NK-92 treated with Interleukin-12 subunit alpha and Interleukin-12 subunit beta, amount 100 ng/mL, for 24 hours (cell line): ENCODE results near the gene POLL.

Experiments
- DNase-seq: peaks from one replicate; lab custom pipeline; 2025; lab: John Stamatoyannopoulos, UW

POLL gene

DNA sequence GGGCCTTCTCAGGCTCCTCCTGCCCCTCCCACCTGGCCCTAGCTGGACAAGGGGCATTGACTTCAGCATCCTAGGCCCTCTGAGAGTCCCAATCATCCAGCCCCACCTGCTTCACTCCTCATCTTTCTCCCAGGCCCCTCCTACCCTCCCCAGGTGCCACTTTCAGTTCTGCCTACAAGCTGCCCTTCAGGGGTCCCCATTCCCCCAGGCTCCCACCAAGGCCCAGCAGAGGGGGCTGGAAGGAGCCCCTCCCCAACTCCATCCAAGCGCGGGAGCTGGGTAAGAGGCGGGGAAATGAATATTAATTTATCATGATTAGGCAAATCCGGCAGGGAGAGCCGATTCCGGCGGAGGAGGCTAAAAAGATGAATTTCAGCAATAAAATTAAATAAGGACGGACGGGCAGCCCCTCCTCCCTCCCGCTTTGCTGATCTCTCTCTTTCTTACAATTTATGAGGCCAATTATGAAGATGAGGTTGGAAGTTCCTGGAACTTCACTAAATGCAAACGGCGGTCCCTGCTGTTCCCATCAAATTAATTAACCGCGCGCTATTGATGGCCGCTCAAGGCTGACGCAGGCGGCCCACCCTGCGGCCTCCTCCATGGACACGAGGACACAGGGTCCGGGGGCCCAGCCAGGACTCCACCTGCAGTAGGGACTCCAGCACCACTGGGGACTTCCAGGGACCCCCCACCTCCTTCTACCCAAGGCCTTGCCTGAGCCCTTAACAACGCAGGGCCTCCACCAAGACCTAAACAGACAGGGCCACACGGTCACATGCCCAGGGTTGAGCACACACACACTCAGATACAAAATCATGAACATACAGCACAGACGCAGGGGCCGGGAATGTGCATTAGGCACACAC lies 13.9 kb downstream of the POLL start:
- DNase-seq: no peak

- no peak for DNase-seq
Measured at GRCh38 chr10:101572785-101573184, 15.3 kb downstream of the POLL start.

DNA sequence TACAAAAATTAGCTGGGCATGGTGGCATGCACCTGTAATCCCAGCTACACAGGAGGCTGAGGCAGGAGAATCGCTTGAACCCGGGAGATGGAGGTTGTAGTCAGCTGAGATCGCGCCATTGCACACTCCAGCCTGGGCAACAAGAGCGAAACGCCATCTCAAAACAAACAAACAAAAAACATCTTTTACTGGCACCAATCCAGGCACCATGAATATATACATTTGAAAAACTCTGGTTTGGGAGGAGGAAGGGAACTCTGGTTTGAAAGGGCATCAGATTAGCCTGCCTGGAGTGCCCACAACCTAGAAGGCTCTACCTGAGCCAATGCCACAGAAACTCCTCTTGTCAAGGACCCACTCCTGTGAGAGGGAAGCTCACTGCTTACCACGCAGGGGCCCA lies 15.9 kb downstream of the POLL start:
- DNase-seq: no peak

DNA sequence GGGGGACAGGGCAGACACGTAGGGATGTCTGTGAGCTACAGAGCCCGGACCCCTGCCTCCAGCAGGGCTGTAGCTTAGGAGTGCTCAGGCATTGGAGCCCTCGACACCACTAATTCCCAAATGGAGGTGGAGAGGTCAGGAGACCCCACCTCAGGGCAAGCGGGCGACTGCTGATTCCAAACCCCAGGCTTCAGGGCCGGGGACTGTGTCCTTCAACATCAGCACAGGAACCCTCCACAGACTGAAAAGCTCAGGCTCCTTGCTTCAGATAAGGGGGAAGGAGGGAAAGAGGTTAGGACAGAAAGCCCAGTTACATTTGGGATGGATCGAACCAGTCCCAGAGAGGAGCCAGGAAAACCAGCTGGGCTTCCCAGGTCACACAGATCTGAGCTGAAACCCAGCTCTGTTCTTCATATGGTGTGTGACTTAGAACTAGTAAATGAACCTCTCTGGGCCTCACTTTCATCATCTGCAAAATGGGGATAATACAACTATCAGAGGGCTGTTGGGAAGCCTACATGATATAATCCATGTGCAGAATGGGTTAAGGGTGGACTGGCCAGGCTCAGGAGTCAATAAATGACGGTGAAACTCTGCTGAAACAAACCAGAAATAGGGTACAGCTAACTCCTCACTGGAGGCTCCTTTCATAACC lies 16.7 kb downstream of the POLL start:
- no peak for DNase-seq

DNA sequence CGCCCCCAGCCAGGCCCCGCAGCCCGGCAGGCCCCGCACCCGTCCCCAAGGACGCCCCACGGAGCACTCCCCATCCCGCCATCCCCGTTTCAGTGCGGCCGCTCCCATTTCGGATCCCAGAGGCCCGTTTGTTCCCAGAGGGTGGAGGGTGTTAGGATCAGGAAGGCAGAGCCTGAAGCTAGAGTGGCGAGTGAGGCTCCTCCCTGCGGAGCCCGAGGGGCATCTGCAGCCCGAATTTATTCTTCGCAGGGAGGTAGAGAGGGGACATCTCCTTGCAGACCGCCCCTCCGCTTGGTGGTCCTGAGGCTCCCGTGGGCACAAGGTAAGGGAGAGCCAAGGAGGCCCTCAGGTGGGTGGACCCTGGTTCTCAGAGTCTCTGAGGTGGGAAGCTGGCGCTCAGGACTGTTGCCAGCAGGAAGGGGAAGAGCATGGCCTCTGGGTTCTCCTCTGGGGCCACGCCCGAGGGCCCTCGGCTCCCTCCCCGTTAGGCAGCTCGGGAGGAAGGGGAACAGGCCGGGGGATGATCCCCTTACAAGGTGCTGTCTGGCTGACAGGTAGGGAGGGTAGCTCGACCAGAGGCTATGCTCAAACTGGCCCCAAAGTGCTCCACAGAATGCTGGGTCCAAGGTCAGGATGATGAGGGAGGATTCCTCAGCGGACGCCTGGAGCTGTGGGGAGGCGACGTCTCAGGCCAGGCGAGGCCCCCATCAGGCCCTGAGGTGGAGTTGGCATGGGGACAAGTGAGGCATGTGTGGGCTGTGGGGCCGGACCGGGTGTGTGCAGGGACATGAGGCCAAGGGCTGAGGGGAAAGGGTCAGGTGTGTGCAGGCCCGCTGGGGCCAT lies 17.4 kb downstream of the POLL start:
- no peak for DNase-seq

GRCh38 chr10:101569622-101570427 lies 18.2 kb downstream of the POLL start:
- DNase-seq: peak; percentile 44

DNA sequence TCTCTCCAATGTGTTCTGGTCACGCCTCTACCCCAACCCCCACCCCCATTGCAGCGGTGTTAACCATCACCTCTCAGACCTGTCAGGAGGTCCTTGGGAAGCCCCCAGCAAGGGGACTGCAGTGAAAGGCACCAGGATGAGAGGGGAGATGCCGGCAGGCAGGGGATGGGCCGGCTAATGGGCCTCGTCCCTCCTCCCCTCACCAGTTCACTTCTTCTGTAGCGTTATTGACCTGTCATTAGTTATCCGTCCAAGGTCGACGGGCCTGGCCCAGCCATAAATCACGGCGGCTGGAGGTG lies 18.8 kb downstream of the POLL start:
- no peak for DNase-seq

DNA sequence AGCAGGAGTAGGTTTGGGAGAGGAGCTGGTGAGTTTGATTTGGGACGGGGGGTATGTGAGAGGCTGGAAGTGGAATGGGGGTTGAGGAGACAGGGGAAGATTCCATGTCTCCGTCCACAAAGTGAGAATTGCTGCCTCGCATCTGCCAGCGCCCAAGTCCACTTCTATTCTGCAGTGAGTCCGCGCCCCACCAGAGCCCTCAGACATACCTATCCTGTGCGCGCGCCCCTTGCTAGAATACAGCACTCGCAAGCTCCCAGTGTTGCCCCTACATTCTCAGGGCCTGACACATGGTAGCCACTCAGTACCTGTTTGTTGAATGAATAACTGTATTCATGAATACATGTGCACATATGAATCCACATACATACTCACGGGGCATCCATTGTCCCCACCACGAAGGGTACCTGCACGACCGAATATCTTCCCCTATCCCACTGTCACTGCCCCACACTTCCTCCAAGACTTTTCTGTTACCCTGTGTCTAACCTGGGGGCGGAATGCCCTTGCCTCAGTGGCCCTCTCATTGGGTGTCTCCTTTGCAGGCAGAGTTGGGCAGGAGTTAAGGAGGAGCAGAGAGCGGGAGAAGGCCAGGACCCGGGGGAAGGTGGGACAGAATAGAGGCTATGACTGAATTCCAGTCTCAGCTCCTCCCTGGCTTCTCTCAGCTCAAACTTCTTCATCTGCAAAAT lies 19.9 kb downstream of the POLL start:
- no peak for DNase-seq

DNA sequence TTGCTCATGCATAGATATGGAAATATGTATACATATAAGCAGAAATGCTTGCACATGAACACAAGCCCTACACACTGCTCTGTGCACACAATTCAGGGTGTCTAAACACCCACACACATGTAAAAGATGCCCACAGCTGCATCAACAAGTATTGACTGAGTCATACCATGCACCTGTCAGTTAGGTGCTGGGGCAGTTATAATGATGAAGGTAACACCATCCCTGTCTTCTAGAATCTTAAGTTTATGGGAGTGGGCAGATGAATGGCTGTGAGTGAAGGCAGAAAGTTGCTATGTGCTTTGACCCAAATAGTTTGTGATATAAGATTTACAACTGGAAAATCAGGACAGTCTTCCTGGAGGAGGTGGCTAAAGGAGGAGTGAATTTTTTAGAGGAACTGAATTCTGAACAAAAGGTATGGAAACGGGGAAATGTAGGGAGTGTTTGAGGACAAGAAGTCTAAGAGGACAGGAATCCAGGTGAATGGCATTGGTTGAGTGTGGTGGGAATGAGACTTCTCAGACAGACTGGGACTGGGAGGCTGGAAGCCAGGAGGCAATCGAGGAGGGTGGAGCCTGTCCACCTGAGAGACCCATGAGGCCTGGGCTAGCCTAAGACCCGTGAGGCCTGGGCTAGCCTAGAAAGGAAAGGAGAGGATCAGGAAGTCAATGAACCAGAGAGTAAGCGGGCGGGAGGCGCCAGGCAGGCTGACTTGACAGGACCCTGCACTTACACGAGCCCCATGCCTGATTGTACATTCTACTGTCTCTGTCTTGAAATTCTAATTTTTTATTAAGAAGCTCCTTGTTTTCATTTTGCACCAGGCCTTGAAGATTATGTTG lies 20.7 kb downstream of the POLL start:
- no peak for DNase-seq

DNA sequence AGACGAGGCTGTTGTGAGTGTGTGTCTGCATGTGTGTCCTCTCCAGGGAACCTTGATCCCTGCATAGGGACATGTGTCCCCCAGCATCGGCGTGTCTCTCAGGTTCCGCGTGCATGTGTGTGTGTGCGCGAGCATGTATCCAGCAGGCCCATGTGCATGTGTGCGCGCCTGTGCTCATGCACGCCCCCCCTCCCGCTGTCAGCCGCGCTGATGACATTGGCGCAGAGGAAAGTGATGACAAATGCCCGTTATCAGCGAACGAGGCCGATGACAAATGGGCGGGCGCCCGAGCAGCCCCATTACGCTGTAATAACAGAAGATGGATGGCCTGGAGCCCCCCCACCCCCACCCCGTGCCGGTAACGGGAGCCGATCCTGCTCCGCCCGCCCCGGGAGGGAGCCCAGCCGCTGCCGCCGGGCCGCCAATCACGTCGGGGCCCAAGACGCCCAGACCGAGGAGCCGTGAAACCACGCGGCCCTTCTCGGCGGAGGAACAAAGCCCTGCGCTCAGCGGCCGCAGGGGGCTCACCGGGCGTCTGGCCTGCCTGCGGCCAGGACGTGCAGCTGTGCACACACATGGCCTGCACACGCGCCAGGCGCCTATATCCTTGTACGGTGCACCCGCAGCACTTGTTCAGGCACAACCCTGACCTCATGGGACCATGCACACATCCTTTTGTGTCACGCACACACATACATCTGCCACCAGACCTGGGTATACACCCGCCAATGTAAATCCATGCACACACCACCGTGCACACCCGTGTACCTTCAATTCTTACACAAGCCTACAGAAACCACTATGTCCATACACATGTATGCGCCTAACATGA lies 21.5 kb downstream of the POLL start:
- DNase-seq: no peak

DNA sequence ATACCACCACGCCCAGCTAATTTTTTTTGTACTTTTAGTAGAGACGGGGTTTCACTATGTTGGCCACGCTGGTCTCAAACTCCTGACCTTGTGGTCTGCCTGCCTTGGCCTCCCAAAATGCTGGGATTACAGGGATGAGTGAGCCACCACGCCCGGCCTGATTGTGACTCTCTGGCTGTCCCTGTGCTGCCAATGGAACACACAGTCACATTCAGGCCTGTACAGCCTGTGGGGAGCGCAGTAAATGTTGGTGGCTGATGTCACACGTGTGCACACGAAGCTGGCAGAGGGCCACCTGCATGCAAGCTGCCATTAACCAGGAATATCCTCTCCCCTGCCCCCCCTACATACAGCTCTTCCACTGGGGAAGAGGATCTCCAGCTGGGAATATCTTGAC lies 22.1 kb downstream of the POLL start:
- no peak for DNase-seq

- no peak for DNase-seq
Measured at GRCh38 chr10:101565370-101565900, 22.6 kb downstream of the POLL start.

GRCh38 chr10:101564490-101564991 lies 23.5 kb downstream of the POLL start:
- no peak for DNase-seq

DNA sequence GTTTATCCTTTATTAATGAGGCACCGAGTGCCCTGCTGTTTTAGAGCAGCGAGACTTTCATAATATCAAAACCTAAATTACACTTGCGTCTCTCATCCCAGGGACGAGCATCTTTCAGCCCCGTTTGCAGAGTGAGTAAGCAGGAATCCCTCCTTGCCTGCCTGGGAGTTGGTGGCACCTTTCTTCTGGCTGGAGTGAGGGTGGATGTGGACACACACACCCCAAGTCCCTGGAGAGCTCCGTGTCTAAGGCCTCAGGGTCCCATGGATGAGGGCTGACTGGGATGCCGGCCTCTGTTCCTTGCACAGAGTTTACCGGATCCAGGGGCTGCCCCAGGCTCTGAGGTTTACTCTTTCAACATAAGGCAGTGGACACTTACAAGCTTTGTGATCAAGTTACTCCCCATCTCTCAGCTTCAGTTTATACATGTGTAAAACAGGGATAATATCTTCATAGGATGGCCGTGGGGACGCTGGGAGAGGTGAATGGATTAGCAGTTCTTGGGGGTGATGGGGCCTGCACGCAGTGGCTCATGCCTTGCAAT lies 24.5 kb downstream of the POLL start:
- DNase-seq: no peak

GRCh38 chr10:101563007-101563406 lies 25.1 kb downstream of the POLL start:
- no peak for DNase-seq

GRCh38 chr10:101562231-101562630 lies 25.8 kb downstream of the POLL start:
- no peak for DNase-seq

DNA sequence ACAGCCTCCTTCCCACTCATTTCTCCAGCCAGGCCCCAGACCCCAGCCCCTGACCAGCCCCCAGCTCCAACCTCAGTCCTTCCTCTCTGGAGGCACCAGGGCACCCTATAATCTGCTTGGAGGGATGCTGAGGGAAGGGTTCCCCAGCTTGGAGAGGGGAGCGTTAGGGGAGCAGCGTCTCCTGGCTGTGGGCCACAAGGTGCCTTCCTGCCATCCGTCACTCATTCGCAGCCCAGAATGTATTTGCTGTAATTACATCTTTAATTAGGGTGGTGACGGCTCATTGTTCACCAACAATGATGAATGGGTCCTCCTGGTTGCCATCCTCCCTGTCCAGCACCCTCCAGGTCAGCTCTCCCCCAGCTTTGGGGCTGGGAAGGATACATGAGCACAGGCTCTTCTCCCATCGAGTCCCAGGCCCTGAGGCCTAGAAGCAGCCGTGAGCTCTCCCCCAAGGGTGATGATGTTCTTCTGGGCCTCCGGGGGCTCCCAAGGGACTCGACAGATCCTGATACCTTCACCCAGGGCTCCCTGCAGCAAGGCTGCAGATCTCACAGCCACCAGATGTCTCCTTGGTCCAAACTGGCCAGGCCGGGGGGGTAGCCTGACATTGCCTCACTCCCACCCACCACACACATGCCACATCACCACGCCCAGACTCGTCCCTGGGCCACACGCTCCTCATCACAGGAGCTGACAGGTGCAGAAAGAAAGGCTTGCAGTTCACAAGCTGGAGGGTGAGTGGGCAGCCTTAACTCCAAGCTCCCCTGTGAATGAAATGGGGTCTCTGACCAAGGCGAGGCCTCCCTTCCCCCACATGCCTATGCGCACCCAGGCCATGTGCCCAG lies 26.8 kb downstream of the POLL start:
- no peak for DNase-seq
